Measurements from ENCODE around the gene SLC35D3.
"Not testable (repeated sequence)": the region's sequence is repeated elsewhere in the genome, so short reads cannot be mapped to it uniquely, and the experiment has no call there.

The SLC35D3 gene

GRCh38 chr6:136923954-136924673 lies 2.0 kb downstream of the SLC35D3 start:
- no peak for DNase-seq

- no peak for DNase-seq
Observed at GRCh38 chr6:136926383-136926782, 4.3 kb downstream of the SLC35D3 start.

GRCh38 chr6:136927292-136927691 lies 5.2 kb downstream of the SLC35D3 start:
- DNase-seq, result no peak

GRCh38 chr6:136930528-136930927 lies 8.4 kb downstream of the SLC35D3 start:
- DNase-seq, result no peak

- DNase-seq, result no peak
Observed at GRCh38 chr6:136932599-136932998, 10.5 kb downstream of the SLC35D3 start.

GRCh38 chr6:136945072-136945471 lies 23.0 kb downstream of the SLC35D3 start:
- no peak for DNase-seq

- no peak for DNase-seq
Observed at GRCh38 chr6:136945711-136946121, 23.6 kb downstream of the SLC35D3 start.

- DNase-seq, result no peak
Observed at GRCh38 chr6:136947037-136947436, 24.9 kb downstream of the SLC35D3 start.

GRCh38 chr6:136949957-136950356 lies 27.9 kb downstream of the SLC35D3 start:
- DNase-seq, result not testable (repeated sequence)

- DNase-seq, result no peak
Observed at GRCh38 chr6:136950436-136951126, 28.5 kb downstream of the SLC35D3 start.

- DNase-seq, result no peak
Observed at GRCh38 chr6:136952714-136953260, 30.7 kb downstream of the SLC35D3 start.

- DNase-seq, result no peak
Observed at GRCh38 chr6:136955123-136955522, 33.0 kb downstream of the SLC35D3 start.

GRCh38 chr6:136956590-136957544 lies 34.8 kb downstream of the SLC35D3 start:
- DNase-seq, result no peak

- no peak for DNase-seq
Observed at GRCh38 chr6:136958168-136958567, 36.1 kb downstream of the SLC35D3 start.

GRCh38 chr6:136959471-136959891 lies 37.4 kb downstream of the SLC35D3 start:
- DNase-seq, result no peak

GRCh38 chr6:136959935-136960334 lies 37.8 kb downstream of the SLC35D3 start:
- not testable (repeated sequence) for DNase-seq

GRCh38 chr6:136960781-136961180 lies 38.7 kb downstream of the SLC35D3 start:
- DNase-seq, result no peak

- DNase-seq, result no peak
Observed at GRCh38 chr6:136961848-136962247, 39.7 kb downstream of the SLC35D3 start.

GRCh38 chr6:136962661-136963060 lies 40.6 kb downstream of the SLC35D3 start:
- no peak for DNase-seq

GRCh38 chr6:136963259-136963658 lies 41.2 kb downstream of the SLC35D3 start:
- no peak for DNase-seq

- DNase-seq, result no peak
Observed at GRCh38 chr6:136964398-136964797, 42.3 kb downstream of the SLC35D3 start.

GRCh38 chr6:136967876-136968752 lies 46.0 kb downstream of the SLC35D3 start:
- DNase-seq, result no peak
